Liver (tissue), 9 donors: Measurements from ENCODE around the gene EHD4. TPM values are rescaled to one million over a fixed set of nuclear protein-coding genes. Genes with fewer than 3 reads are reported as not detected.

ENCODE experiments used
- DNase-seq: peaks from one replicate; pipeline ENCODE4 v3.0.0-alpha.2; 2017; ENCODE audit warnings: low spot score
- H3K27ac ChIP-seq, 2 donors: one replicate each; pipeline ENCODE4 v1.7.0; 2013; ENCODE audit warnings: inconsistent platforms in 2 of 2, low read length in 2 of 2, control low read depth in 1 of 2, low read depth in 1 of 2, mild to moderate bottlenecking in 1 of 2
- H3K27me3 ChIP-seq, 4 donors: one replicate each; pipeline versions ENCODE4 v1.6.1 to v1.7.0; 2013; ENCODE audit warnings: low read length in 3 of 4, inconsistent platforms in 1 of 4, mild to moderate bottlenecking in 1 of 4, moderate library complexity in 1 of 4; ENCODE audit not compliant: control insufficient read depth in 4 of 4, insufficient read depth in 4 of 4
- H3K36me3 ChIP-seq, 4 donors: one replicate each; pipeline versions ENCODE4 v1.6.1 to v1.7.0; 2013; ENCODE audit warnings: low read length in 3 of 4, mild to moderate bottlenecking in 3 of 4, low read depth in 1 of 4, moderate library complexity in 1 of 4; ENCODE audit not compliant: control insufficient read depth in 4 of 4, insufficient read depth in 3 of 4
- H3K4me1 ChIP-seq, 4 donors: one replicate each; pipeline versions ENCODE4 v1.6.1 to v1.7.0; 2013; ENCODE audit warnings: low read length in 3 of 4, mild to moderate bottlenecking in 3 of 4, moderate library complexity in 1 of 4; ENCODE audit not compliant: control insufficient read depth in 4 of 4, insufficient read depth in 4 of 4
- H3K4me3 ChIP-seq, 3 donors: one replicate each; pipeline versions ENCODE4 v1.6.1 to v1.7.0; 2013; ENCODE audit warnings: low read length in 3 of 3, control low read depth in 1 of 3, low read depth in 1 of 3, mild to moderate bottlenecking in 1 of 3
- H3K9ac ChIP-seq, 2 donors: one replicate each; pipeline ENCODE4 v1.7.0; 2013; ENCODE audit warnings: low read length in 2 of 2, mild to moderate bottlenecking in 2 of 2, moderate library complexity in 2 of 2, control low read depth in 1 of 2, low read depth in 1 of 2
- H3K9me3 ChIP-seq, 4 donors: one replicate each; pipeline versions ENCODE4 v1.6.1 to v1.7.0; 2013; ENCODE audit warnings: low read length in 3 of 4; ENCODE audit not compliant: control insufficient read depth in 4 of 4
- EGR1 ChIP-seq, 2 donors: IDR thresholded peaks; 2 replicates each; pipeline ENCODE4 v1.6.1; 2016 to 2018; ENCODE audit warnings: antibody characterized with exemption in 2 of 2, low read depth in 2 of 2
- FOXA2 ChIP-seq: IDR thresholded peaks from 2 replicates; pipeline ENCODE4 v1.6.1; 2016; ENCODE audit warnings: antibody characterized with exemption
- GABPA ChIP-seq, 2 donors: IDR thresholded peaks in 1 of 2; conservative IDR thresholded peaks in 1 of 2; 2 replicates each; pipeline ENCODE4 v1.6.1; 2016; ENCODE audit warnings: antibody characterized with exemption in 2 of 2, mild to moderate bottlenecking in 1 of 2, moderate library complexity in 1 of 2
- HNF4A ChIP-seq, 2 donors: conservative IDR thresholded peaks; 2 replicates each; pipeline ENCODE4 v1.6.1; 2016; ENCODE audit warnings: antibody characterized with exemption in 2 of 2, mild to moderate bottlenecking in 2 of 2
- HNF4G ChIP-seq: IDR thresholded peaks from 2 replicates; pipeline ENCODE4 v1.6.1; 2016; ENCODE audit warnings: antibody characterized with exemption
- JUND ChIP-seq, 2 donors: IDR thresholded peaks; 2 replicates each; pipeline ENCODE4 v1.6.1; 2016; ENCODE audit warnings: antibody characterized with exemption in 2 of 2
- NR2F2 ChIP-seq: IDR thresholded peaks from 2 replicates; pipeline ENCODE4 v1.6.1; 2016; ENCODE audit warnings: antibody characterized with exemption
- RAD21 ChIP-seq, 2 donors: IDR thresholded peaks; 2 replicates each; pipeline ENCODE4 v1.6.1; 2016; ENCODE audit warnings: antibody characterized with exemption in 2 of 2, mild to moderate bottlenecking in 2 of 2
- SP1 ChIP-seq: IDR thresholded peaks from 2 replicates; pipeline ENCODE4 v1.6.1; 2018; ENCODE audit warnings: antibody characterized with exemption, mild to moderate bottlenecking
- WGBS: extraction: QIAGEN DNeasy Blood & Tissue Kit; methylation state at CpG from one replicate; pipeline ENCODE4 v1.1.7; 2013; 5-methylcytosine and 5-hydroxymethylcytosine counted together
- polyA plus RNA-seq, 2 donors: library from polyadenylated mRNA; stranded (reverse) in 1 of 2; unstranded in 1 of 2; fragments of 200-250 nt in 1 of 2; fragments of >200 nt in 1 of 2; fragmentation: Nextera tagmentation in 1 of 2; extraction: Ambion mirVana in 1 of 2; gene quantifications; one replicate each; pipeline versions ENCODE4 v1.2.1 to v1.2.3, GENCODE V29; 2013 to 2015
- total RNA-seq, 2 donors: library from RNA; depleted of rRNA; stranded (reverse); fragments of >200 nt; gene quantifications; one replicate each; pipeline ENCODE4 v1.2.3, GENCODE V29; 2014
- TF ChIP-seq, protein P1 (sequence below): IDR thresholded peaks from 2 replicates; pipeline ENCODE4 v1.6.1; 2016; ENCODE audit warnings: antibody characterized with exemption
- TF ChIP-seq, protein P2 (sequence below): IDR thresholded peaks from 2 replicates; pipeline ENCODE4 v1.6.1; 2016; ENCODE audit warnings: antibody characterized with exemption, mild to moderate bottlenecking
- TF ChIP-seq, protein P3 (sequence below): IDR thresholded peaks from 2 replicates; pipeline ENCODE4 v1.6.1; 2016; ENCODE audit warnings: antibody characterized with exemption
- donor health status: healthy.
- donor health status: healthy.
- donor health status: healthy.
- donor health status: healthy.
- donor health status: healthy.

The EHD4 gene
- total and polyA plus RNA-seq, 4 donors = 3.3 to 10.0 (median 6.2) TPM

DNA sequence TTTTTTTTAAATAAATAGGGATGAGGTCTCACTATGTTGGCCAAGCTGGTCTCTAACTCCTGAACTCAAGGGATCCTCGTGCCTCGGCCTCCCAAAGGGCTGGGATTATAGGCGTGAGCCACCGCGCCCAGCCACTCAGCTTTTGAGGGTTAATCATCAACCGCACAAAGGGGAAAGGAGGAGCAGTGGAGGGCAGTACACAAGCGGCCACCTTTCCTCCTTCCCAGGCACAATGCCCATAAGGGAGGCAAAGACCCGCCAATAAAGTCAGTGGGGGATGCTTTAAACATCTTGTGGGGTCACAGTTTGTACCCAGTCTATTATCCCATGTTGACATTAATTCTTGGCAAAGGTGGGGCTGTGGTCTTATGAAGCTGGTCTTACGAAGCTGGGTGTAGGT, 32.4 kb downstream of the EHD4 start:
- WGBS = 96% methylated on average over 9 of the region's 9 CpGs
- no peaks in the 10 kb centered on the region for H3K4me1 ChIP-seq

DNA sequence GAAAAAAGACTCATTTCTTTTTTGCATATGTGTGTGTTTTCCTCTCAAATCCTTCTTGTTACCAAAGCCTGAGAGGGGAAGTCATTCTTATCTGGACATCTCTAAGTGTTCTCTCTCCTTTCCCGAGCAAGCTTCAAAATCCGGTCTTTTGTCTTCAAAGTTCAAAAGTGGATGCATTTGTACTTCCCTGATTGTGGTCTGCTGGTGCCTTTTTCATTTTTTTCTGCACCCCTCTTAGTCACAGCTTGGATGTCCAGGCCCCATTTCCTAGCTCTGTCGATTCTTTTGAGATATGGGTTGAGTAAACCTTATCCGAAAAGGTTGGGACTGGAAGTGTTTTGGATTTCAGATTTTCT, 34.8 kb downstream of the EHD4 start:
- no peak for DNase-seq

More for the DNA sequence above, 32.4 kb downstream of the EHD4 start:
- Histone ChIP-seq H3K27me3 (no peaks in the 10 kb centered on the region), H3K9me3 (no peaks in the 10 kb centered on the region), H3K9ac (no peak overlapping the region), H3K36me3 (peaks cover 5 to 16% (median 8%) of the 10 kb centered on the region in 4 donors), H3K27ac (no peak overlapping the region), H3K4me3 (no peak overlapping the region)
- DNase-seq = no peak
- no peak for TF ChIP-seq NR2F2
- no peak for TF ChIP-seq JUND (IDR thresholded peaks at IDR 0.05)
- no peak for TF ChIP-seq FOXA2

DNA sequence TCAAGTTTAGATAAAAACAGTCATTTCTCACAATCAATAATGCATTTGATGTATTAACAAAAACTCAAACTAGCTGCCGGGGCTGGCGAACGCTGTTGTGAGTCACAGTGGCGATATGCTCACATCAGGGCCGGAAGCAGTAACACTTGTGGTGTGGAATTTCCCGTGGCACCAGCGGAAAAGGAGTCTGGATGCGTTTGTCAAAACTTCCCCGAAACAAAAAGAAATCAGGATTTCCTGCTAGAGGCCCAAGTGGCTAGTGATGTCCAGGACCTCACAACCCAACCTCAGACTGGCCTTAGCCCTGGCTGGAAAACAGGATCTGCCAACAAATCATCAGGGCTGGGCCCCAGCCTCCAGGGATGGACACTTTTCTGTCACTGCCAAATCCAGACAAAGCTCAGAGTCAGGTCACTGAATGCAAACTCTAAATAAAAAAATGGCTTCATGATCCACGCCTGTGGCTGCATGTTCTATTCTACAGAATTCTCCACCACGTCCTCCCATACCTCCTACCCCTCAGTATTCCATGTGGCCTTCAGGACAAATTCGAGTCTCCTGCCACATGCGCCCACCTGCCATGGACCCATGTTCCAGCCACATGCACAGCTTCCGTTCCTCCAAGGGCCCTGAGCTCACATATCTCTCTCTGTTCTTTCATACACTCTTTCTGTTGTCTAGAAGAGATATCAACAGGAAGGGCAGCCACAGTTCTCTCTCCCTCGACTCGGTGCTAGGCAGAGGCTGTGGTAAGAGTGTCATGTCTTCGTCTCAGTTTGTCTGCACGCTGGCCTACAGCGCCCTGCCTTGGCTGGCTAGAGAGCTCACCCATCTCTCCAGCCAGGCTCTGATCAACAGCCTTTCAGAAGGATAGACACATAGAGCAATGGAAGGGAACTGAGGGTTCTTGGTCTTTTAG, 35.4 kb downstream of the EHD4 start:
- H3K9ac ChIP-seq = peak overlapping the region in 1 of 2 donors; percentile 27
- DNase-seq = no peak
- no peaks in the 10 kb centered on the region for H3K9me3 ChIP-seq
- no peaks in the 10 kb centered on the region for H3K27me3 ChIP-seq
- no peak overlapping the region for H3K4me3 ChIP-seq
- H3K4me1 ChIP-seq = no peaks in the 10 kb centered on the region
- peaks cover 4 to 13% (median 6%) of the 10 kb centered on the region in 4 donors for H3K36me3 ChIP-seq
- 71% methylated on average over 19 of the region's 19 CpGs for WGBS
- TF ChIP-seq EGR1 (IDR thresholded peaks at IDR 0.05; ENCODE audit: low read depth in 2 of 2) (no peak), FOXA2 (no peak), GABPA (IDR thresholded peaks at IDR 0.05 in 1 of 2, conservative IDR thresholded peaks at IDR 0.05 in 1 of 2) (peak; percentile 48 to 64), NR2F2 (peak; percentile 43)
- peak overlapping the region; percentile 53 for H3K27ac ChIP-seq

More for the DNA sequence above, 34.8 kb downstream of the EHD4 start:
- no peak overlapping the region for H3K9ac ChIP-seq
- no peaks in the 10 kb centered on the region for H3K27me3 ChIP-seq
- WGBS = 78% methylated on average over 4 of the region's 4 CpGs
- no peaks in the 10 kb centered on the region for H3K4me1 ChIP-seq
- H3K9me3 ChIP-seq = no peaks in the 10 kb centered on the region
- peak overlapping the region in 1 of 2 donors; percentile 53 for H3K27ac ChIP-seq
- TF ChIP-seq SP1 = peak; percentile 6
- TF ChIP-seq HNF4G = no peak
- TF ChIP-seq HNF4A (conservative IDR thresholded peaks at IDR 0.05) = no peak
- peak; percentile 56 for TF ChIP-seq NR2F2
- H3K4me3 ChIP-seq = no peak overlapping the region
- H3K36me3 ChIP-seq = peaks cover 5 to 14% (median 7%) of the 10 kb centered on the region in 4 donors

DNA sequence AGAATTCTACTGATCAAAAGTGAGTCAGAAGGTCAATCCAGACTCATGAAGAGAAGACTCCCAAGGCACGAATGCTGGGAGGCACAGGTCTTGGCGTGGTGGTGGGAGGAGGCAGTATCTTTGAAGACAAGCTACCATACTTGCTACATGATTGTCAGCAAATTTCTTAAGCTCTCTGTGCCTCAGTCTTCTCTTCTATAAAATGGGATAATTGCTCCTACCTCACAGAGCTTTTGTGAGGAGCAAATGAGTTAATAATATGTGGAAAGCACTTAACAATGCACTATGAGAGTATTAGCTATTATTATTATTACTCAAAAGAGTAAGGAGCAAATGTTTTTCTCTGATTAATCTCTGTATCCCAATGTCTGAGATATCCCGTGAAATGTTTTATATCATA, 36.2 kb downstream of the EHD4 start:
- no peak for DNase-seq
- Histone ChIP-seq H3K4me3 (no peak overlapping the region), H3K9ac (no peak overlapping the region), H3K27ac (peak overlapping the region; percentile 26 to 42), H3K4me1 (peaks cover 0 to under 1% (median 0%) of the 10 kb centered on the region in 4 donors), H3K27me3 (no peaks in the 10 kb centered on the region), H3K36me3 (peaks cover 0 to 10% (median 5%) of the 10 kb centered on the region in 4 donors), H3K9me3 (no peaks in the 10 kb centered on the region)
- WGBS = 90% methylated on average over 3 of the region's 3 CpGs
- no peak for TF ChIP-seq JUND (IDR thresholded peaks at IDR 0.05)
- no peak for TF ChIP-seq RAD21 (IDR thresholded peaks at IDR 0.05)
- TF ChIP-seq, protein P1, sequence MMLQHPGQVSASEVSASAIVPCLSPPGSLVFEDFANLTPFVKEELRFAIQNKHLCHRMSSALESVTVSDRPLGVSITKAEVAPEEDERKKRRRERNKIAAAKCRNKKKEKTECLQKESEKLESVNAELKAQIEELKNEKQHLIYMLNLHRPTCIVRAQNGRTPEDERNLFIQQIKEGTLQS = no peak
- TF ChIP-seq, protein P2, sequence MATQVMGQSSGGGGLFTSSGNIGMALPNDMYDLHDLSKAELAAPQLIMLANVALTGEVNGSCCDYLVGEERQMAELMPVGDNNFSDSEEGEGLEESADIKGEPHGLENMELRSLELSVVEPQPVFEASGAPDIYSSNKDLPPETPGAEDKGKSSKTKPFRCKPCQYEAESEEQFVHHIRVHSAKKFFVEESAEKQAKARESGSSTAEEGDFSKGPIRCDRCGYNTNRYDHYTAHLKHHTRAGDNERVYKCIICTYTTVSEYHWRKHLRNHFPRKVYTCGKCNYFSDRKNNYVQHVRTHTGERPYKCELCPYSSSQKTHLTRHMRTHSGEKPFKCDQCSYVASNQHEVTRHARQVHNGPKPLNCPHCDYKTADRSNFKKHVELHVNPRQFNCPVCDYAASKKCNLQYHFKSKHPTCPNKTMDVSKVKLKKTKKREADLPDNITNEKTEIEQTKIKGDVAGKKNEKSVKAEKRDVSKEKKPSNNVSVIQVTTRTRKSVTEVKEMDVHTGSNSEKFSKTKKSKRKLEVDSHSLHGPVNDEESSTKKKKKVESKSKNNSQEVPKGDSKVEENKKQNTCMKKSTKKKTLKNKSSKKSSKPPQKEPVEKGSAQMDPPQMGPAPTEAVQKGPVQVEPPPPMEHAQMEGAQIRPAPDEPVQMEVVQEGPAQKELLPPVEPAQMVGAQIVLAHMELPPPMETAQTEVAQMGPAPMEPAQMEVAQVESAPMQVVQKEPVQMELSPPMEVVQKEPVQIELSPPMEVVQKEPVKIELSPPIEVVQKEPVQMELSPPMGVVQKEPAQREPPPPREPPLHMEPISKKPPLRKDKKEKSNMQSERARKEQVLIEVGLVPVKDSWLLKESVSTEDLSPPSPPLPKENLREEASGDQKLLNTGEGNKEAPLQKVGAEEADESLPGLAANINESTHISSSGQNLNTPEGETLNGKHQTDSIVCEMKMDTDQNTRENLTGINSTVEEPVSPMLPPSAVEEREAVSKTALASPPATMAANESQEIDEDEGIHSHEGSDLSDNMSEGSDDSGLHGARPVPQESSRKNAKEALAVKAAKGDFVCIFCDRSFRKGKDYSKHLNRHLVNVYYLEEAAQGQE = no peak
- TF ChIP-seq, protein P3, sequence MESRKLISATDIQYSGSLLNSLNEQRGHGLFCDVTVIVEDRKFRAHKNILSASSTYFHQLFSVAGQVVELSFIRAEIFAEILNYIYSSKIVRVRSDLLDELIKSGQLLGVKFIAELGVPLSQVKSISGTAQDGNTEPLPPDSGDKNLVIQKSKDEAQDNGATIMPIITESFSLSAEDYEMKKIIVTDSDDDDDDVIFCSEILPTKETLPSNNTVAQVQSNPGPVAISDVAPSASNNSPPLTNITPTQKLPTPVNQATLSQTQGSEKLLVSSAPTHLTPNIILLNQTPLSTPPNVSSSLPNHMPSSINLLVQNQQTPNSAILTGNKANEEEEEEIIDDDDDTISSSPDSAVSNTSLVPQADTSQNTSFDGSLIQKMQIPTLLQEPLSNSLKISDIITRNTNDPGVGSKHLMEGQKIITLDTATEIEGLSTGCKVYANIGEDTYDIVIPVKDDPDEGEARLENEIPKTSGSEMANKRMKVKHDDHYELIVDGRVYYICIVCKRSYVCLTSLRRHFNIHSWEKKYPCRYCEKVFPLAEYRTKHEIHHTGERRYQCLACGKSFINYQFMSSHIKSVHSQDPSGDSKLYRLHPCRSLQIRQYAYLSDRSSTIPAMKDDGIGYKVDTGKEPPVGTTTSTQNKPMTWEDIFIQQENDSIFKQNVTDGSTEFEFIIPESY = no peak
